Activated effector memory CD4-positive, alpha-beta T cell treated with anti-CD3 and anti-CD28 coated beads, Interleukin-2, amount 50 U/mL, for 16 hours (primary cell): ENCODE results near the gene APIP.

Experiments used
- DNase-seq: peaks from one replicate; pipeline ENCODE4 v3.0.0-alpha.2; 2020

The APIP gene

DNA sequence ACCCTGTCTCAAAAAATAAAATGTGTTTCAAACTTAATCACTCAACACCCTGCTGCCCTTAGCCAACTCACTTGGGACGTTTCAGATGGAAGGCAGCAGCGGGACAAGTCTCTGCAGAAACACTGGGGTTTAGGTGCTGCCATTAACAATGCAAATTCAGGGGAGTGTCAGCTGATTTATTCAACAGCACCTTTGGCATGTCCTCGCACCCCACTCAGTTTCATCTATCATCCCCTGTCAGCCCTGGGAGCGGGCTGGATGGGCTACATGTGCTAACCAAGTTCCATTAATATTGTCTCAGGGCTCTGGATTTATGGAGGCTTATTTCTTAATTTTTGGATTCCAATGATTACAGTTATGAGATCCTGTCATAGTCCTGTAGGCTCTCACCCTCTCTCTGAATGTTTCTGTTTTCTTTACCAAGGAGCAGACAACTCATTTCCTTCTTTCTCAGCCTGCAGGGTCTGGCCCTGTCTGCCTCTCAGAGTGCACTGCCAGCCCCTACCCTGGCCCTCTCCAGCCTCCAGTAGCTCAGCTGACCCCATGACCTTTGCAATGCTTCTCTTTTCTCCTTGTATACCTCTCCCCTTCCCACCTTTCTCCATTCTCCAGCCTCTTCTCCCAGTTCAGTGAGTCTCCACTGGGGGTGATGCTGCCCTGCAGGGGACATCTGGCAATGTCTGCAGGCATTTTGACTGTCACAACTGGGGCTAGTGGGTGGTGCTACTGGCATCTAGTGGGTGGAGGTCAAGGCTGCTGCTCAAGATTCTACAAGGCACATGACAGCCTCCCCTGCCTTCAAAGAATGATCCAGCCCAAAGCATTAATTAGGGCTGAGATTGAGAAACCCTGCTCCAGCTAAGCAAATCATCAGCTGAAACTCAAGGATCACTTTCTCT, 79.0 kb downstream of the APIP start:
- no peak for DNase-seq

DNA sequence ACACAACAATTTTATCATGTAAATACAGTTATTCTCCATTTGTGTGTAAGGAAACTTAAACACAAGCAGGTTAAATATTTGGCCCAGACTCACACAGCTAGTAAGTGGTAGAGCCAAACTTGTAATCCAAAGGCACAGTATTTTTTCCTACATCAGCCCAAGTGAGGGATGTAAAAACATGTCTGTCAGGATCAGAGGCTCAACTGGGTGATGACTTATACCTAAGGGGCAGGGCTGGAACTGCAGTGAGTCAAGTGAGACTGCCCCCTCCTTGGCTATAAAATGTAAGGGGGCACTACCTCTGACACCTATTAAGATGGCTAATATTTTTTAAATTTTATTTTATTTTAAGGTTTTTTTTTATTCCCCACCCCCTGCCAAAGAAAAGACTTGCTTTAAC, 82.6 kb downstream of the APIP start:
- no peak for DNase-seq
